ENCODE data around the gene PRKAG1.

DNA sequence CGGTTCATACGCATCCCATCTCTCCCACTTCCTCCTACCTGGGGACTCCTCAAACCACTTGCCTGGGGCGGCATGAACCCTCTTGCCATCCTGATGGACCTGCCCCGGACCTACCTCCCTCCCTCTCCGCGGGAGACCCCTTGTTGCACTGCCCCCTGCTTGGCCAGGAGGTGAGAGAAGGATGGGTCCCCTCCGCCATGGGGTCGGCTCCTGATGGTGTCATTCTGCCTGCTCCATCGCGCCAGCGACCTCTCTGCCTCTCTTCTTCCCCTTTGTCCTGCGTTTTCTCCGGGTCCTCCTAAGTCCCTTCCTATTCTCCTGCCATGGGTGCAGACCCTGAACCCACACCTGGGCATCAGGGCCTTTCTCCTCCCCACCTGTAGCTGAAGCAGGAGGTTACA is 36.8 kb downstream of the PRKAG1 start:
- TF ChIP-seq, protein P1, sequence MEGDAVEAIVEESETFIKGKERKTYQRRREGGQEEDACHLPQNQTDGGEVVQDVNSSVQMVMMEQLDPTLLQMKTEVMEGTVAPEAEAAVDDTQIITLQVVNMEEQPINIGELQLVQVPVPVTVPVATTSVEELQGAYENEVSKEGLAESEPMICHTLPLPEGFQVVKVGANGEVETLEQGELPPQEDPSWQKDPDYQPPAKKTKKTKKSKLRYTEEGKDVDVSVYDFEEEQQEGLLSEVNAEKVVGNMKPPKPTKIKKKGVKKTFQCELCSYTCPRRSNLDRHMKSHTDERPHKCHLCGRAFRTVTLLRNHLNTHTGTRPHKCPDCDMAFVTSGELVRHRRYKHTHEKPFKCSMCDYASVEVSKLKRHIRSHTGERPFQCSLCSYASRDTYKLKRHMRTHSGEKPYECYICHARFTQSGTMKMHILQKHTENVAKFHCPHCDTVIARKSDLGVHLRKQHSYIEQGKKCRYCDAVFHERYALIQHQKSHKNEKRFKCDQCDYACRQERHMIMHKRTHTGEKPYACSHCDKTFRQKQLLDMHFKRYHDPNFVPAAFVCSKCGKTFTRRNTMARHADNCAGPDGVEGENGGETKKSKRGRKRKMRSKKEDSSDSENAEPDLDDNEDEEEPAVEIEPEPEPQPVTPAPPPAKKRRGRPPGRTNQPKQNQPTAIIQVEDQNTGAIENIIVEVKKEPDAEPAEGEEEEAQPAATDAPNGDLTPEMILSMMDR (conservative IDR thresholded peaks at IDR 0.05; ENCODE audit: low read depth, low read length): no peak
- no peak for TF ChIP-seq EZH2 (IDR thresholded peaks at IDR 0.05; ENCODE audit: borderline replicate concordance, low read depth, low read length, poor library complexity, severe bottlenecking)

Measured in A673 (cell line).